ENCODE data around the gene CFAP97D2.

DNA sequence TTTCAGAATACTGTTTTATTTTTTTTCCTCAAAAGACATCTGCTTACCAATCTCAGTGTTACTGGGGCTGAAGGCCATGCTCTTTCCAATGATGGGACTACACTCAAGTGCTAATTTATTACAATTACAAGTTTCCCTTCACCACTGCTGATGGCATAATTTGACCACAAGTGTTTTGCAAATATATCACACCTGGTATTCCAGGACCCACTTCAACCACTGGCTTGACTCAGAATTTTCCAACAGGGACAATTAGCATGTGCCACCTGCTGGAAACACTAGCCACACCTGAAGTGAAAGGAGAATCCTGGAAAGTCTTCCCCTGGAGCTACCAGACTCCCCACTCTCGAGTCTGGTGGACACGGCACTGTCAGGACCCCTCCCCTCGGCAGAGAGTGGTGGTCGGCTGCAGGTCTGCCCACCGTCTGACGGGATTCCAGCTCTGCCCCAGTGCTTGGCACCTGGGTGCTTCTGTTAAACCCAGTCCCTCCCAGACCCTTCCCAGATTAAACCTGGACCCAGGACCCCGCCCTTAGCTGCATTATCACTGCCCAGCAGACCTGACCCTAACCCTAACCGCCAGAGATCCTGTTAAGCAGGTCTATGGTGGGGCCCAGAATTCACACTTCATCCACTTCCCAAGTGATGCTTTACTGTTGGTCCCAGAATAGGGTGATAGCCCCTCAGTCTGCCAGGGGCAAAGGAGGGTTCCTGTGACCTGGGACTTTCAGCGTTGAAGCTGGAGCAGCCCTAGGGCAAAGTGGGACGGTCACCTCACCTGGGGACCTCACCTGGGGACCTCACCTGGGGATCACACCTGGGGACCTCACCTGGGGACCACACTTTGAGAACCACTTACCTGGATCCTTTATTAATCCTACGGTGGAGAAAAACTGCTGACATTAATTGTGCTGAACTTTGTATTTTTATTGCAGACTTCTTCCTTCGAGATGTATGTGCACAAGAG, 29.0 kb upstream of the CFAP97D2 start:
- TF ChIP-seq, protein P1, sequence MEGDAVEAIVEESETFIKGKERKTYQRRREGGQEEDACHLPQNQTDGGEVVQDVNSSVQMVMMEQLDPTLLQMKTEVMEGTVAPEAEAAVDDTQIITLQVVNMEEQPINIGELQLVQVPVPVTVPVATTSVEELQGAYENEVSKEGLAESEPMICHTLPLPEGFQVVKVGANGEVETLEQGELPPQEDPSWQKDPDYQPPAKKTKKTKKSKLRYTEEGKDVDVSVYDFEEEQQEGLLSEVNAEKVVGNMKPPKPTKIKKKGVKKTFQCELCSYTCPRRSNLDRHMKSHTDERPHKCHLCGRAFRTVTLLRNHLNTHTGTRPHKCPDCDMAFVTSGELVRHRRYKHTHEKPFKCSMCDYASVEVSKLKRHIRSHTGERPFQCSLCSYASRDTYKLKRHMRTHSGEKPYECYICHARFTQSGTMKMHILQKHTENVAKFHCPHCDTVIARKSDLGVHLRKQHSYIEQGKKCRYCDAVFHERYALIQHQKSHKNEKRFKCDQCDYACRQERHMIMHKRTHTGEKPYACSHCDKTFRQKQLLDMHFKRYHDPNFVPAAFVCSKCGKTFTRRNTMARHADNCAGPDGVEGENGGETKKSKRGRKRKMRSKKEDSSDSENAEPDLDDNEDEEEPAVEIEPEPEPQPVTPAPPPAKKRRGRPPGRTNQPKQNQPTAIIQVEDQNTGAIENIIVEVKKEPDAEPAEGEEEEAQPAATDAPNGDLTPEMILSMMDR (IDR thresholded peaks at IDR 0.05): no peak
- TF ChIP-seq SP1 (CRISPR knock-in tag; conservative IDR thresholded peaks at IDR 0.05) (no peak), CREB1 (CRISPR knock-in tag; IDR thresholded peaks at IDR 0.05) (no peak), FOXP1 (CRISPR knock-in tag; IDR thresholded peaks at IDR 0.05; ENCODE audit: borderline replicate concordance) (no peak)
- TF ChIP-seq, protein P2, sequence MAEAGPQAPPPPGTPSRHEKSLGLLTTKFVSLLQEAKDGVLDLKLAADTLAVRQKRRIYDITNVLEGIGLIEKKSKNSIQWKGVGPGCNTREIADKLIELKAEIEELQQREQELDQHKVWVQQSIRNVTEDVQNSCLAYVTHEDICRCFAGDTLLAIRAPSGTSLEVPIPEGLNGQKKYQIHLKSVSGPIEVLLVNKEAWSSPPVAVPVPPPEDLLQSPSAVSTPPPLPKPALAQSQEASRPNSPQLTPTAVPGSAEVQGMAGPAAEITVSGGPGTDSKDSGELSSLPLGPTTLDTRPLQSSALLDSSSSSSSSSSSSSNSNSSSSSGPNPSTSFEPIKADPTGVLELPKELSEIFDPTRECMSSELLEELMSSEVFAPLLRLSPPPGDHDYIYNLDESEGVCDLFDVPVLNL (CRISPR knock-in tag; IDR thresholded peaks at IDR 0.05; ENCODE audit: borderline replicate concordance, low read depth): no peak
- TF ChIP-seq, protein P3, sequence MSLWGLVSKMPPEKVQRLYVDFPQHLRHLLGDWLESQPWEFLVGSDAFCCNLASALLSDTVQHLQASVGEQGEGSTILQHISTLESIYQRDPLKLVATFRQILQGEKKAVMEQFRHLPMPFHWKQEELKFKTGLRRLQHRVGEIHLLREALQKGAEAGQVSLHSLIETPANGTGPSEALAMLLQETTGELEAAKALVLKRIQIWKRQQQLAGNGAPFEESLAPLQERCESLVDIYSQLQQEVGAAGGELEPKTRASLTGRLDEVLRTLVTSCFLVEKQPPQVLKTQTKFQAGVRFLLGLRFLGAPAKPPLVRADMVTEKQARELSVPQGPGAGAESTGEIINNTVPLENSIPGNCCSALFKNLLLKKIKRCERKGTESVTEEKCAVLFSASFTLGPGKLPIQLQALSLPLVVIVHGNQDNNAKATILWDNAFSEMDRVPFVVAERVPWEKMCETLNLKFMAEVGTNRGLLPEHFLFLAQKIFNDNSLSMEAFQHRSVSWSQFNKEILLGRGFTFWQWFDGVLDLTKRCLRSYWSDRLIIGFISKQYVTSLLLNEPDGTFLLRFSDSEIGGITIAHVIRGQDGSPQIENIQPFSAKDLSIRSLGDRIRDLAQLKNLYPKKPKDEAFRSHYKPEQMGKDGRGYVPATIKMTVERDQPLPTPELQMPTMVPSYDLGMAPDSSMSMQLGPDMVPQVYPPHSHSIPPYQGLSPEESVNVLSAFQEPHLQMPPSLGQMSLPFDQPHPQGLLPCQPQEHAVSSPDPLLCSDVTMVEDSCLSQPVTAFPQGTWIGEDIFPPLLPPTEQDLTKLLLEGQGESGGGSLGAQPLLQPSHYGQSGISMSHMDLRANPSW (CRISPR knock-in tag; conservative IDR thresholded peaks at IDR 0.05; ENCODE audit: low read depth): no peak
- TF ChIP-seq, protein P4, sequence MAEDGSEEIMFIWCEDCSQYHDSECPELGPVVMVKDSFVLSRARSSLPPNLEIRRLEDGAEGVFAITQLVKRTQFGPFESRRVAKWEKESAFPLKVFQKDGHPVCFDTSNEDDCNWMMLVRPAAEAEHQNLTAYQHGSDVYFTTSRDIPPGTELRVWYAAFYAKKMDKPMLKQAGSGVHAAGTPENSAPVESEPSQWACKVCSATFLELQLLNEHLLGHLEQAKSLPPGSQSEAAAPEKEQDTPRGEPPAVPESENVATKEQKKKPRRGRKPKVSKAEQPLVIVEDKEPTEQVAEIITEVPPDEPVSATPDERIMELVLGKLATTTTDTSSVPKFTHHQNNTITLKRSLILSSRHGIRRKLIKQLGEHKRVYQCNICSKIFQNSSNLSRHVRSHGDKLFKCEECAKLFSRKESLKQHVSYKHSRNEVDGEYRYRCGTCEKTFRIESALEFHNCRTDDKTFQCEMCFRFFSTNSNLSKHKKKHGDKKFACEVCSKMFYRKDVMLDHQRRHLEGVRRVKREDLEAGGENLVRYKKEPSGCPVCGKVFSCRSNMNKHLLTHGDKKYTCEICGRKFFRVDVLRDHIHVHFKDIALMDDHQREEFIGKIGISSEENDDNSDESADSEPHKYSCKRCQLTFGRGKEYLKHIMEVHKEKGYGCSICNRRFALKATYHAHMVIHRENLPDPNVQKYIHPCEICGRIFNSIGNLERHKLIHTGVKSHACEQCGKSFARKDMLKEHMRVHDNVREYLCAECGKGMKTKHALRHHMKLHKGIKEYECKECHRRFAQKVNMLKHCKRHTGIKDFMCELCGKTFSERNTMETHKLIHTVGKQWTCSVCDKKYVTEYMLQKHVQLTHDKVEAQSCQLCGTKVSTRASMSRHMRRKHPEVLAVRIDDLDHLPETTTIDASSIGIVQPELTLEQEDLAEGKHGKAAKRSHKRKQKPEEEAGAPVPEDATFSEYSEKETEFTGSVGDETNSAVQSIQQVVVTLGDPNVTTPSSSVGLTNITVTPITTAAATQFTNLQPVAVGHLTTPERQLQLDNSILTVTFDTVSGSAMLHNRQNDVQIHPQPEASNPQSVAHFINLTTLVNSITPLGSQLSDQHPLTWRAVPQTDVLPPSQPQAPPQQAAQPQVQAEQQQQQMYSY (CRISPR knock-in tag; IDR thresholded peaks at IDR 0.05): no peak

Measured in WTC11 (cell line).